Measurements from ENCODE around the gene STK17B. TPM values are rescaled to one million over a fixed set of nuclear protein-coding genes. Genes with fewer than 3 reads are reported as not detected.
"Not testable (repeated sequence)": the region's sequence is repeated elsewhere in the genome, so short reads cannot be mapped to it uniquely, and the experiment has no call there.

STK17B gene
- total RNA-seq, 1 donor: 139 TPM

GRCh38 chr2:196096982-196097745 lies 74.2 kb downstream of the STK17B start:
- H3K79me2 ChIP-seq (ENCODE audit: insufficient read depth, low read length): no peaks in the 10 kb centered on the region
- no peaks in the 10 kb centered on the region for H3K27me3 ChIP-seq (ENCODE audit: insufficient read depth, low read length)
- H3K4me3 ChIP-seq (ENCODE audit: insufficient read depth, low read length): no peak overlapping the region
- peaks cover 14% of the 10 kb centered on the region for H3K4me1 ChIP-seq (ENCODE audit: insufficient read depth, low read length)
- no peak overlapping the region for H3K27ac ChIP-seq (ENCODE audit: low read depth, low read length)
- no peak for DNase-seq (ENCODE audit: insufficient read length, low spot score, missing footprints)
- H2AFZ ChIP-seq (ENCODE audit: low read length): no peak overlapping the region
- no peaks in the 10 kb centered on the region for H3K36me3 ChIP-seq (ENCODE audit: insufficient read depth, low read length)
- H3K9me3 ChIP-seq (ENCODE audit: low read depth, low read length): no peaks in the 10 kb centered on the region
- no peak overlapping the region for H3K4me2 ChIP-seq (ENCODE audit: insufficient read depth, low read length)
- H4K20me1 ChIP-seq (ENCODE audit: insufficient read depth, low read length): no peaks in the 10 kb centered on the region
- TF ChIP-seq, protein P1, sequence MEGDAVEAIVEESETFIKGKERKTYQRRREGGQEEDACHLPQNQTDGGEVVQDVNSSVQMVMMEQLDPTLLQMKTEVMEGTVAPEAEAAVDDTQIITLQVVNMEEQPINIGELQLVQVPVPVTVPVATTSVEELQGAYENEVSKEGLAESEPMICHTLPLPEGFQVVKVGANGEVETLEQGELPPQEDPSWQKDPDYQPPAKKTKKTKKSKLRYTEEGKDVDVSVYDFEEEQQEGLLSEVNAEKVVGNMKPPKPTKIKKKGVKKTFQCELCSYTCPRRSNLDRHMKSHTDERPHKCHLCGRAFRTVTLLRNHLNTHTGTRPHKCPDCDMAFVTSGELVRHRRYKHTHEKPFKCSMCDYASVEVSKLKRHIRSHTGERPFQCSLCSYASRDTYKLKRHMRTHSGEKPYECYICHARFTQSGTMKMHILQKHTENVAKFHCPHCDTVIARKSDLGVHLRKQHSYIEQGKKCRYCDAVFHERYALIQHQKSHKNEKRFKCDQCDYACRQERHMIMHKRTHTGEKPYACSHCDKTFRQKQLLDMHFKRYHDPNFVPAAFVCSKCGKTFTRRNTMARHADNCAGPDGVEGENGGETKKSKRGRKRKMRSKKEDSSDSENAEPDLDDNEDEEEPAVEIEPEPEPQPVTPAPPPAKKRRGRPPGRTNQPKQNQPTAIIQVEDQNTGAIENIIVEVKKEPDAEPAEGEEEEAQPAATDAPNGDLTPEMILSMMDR (IDR thresholded peaks at IDR 0.05; ENCODE audit: extremely low read depth, low read depth, low read length): no peak

DNA sequence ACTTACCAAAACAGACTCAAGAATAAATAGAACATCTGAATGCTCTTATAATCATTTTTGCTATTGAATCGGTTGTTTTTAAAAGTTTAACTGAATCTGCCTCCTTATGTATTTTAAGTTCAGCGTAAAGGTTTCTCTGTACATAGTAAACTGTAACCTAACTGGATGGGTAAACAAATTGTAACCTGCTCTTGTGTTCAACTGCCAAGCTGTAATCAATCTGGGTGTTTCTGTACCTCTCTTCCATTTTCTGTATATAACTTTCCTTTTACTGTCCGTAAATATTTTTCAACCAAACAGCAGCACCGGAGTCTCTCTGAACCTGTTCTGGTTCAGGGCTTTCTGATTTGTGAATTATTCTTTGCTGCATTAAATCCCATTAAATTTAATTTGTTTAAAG lies 75.1 kb downstream of the STK17B start:
- Histone ChIP-seq H3K27me3 (ENCODE audit: insufficient read depth, low read length) (no peaks in the 10 kb centered on the region), H3K79me2 (ENCODE audit: insufficient read depth, low read length) (no peaks in the 10 kb centered on the region), H3K4me2 (ENCODE audit: insufficient read depth, low read length) (no peak overlapping the region), H4K20me1 (ENCODE audit: insufficient read depth, low read length) (no peaks in the 10 kb centered on the region), H3K36me3 (ENCODE audit: insufficient read depth, low read length) (no peaks in the 10 kb centered on the region), H2AFZ (ENCODE audit: low read length) (no peak overlapping the region), H3K27ac (ENCODE audit: low read depth, low read length) (no peak overlapping the region), H3K4me1 (ENCODE audit: insufficient read depth, low read length) (peaks cover 10% of the 10 kb centered on the region), H3K4me3 (ENCODE audit: insufficient read depth, low read length) (no peak overlapping the region), H3K9me3 (ENCODE audit: low read depth, low read length) (no peaks in the 10 kb centered on the region)
- DNase-seq (ENCODE audit: insufficient read length, low spot score, missing footprints): no peak
- TF ChIP-seq, protein P1 (IDR thresholded peaks at IDR 0.05; ENCODE audit: extremely low read depth, low read depth, low read length): no peak

DNA sequence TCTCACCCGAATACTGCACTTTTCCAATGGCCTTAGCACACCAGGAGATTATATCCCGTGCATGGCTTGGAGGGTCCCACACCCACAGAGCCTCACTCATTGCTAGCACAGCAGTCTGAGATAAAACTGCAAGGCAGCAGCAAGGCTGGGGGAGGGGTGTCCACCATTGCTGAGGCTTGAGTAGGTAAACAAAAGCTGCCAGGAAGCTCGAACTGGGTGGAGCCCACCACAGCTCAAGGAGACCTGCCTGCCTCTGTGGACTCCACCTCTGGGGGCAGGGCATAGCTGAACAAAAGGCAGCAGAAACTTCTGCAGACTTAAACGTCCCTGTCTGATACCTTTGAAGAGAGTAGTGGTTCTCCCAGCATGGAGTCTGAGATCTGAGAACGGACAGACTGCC lies 81.9 kb downstream of the STK17B start:
- DNase-seq (ENCODE audit: insufficient read length, low spot score, missing footprints); H2AFZ ChIP-seq (ENCODE audit: low read length); H3K4me2 ChIP-seq (ENCODE audit: insufficient read depth, low read length); H3K4me3 ChIP-seq (ENCODE audit: insufficient read depth, low read length); H3K27ac ChIP-seq (ENCODE audit: low read depth, low read length); H3K4me1 ChIP-seq (ENCODE audit: insufficient read depth, low read length); H4K20me1 ChIP-seq (ENCODE audit: insufficient read depth, low read length); H3K9me3 ChIP-seq (ENCODE audit: low read depth, low read length); H3K27me3 ChIP-seq (ENCODE audit: insufficient read depth, low read length); H3K36me3 ChIP-seq (ENCODE audit: insufficient read depth, low read length); H3K79me2 ChIP-seq (ENCODE audit: insufficient read depth, low read length): not testable (repeated sequence)

DNA sequence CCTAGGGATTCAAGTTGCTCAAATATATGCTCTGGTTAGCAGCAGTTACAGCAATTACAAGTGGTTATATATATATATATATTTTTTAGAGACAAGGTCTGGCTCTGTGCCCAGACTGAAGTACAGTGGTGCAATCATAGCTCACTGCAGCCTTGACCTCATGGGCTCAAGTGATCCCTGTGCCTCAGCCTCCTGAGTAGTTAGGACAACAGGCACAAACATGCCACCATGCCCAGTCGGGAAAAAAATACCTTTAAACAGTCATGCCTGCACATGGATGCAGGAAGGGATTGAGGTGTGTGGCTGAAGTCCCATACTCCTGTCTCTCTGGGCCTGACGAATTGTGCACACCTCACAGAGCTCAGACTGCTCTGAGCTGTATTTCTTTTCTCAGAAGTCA lies 83.2 kb downstream of the STK17B start:
- H3K27me3 ChIP-seq (ENCODE audit: insufficient read depth, low read length): no peaks in the 10 kb centered on the region
- TF ChIP-seq, protein P1 (IDR thresholded peaks at IDR 0.05; ENCODE audit: extremely low read depth, low read depth, low read length): no peak
- H3K27ac ChIP-seq (ENCODE audit: low read depth, low read length): no peak overlapping the region
- no peak overlapping the region for H3K4me2 ChIP-seq (ENCODE audit: insufficient read depth, low read length)
- no peaks in the 10 kb centered on the region for H3K79me2 ChIP-seq (ENCODE audit: insufficient read depth, low read length)
- no peak overlapping the region for H2AFZ ChIP-seq (ENCODE audit: low read length)
- H3K9me3 ChIP-seq (ENCODE audit: low read depth, low read length): no peaks in the 10 kb centered on the region
- no peak overlapping the region for H3K4me3 ChIP-seq (ENCODE audit: insufficient read depth, low read length)
- H4K20me1 ChIP-seq (ENCODE audit: insufficient read depth, low read length): no peaks in the 10 kb centered on the region
- H3K36me3 ChIP-seq (ENCODE audit: insufficient read depth, low read length): no peaks in the 10 kb centered on the region
- H3K4me1 ChIP-seq (ENCODE audit: insufficient read depth, low read length): no peaks in the 10 kb centered on the region
- DNase-seq (ENCODE audit: insufficient read length, low spot score, missing footprints): no peak

Measured in osteoblast (primary cell).